SK-N-SH (cell line): ENCODE results near the gene CENPX. TPM values are rescaled to one million over a fixed set of nuclear protein-coding genes. Genes with fewer than 3 reads are reported as not detected.

ENCODE experiments used
- CTCF ChIA-PET: fragments of 300-600, 350-600 bp; formaldehyde crosslinking; extraction: SDS; loops from one replicate; lab custom pipeline; 2021; lab: Yijun Ruan, JAX
- POLR2A ChIA-PET: fragments of 350-600 bp; sonication (Branson Sonifier 250); formaldehyde crosslinking; extraction: SDS; loops from one replicate; lab custom pipeline; 2020; ENCODE audit warnings: antibody characterized with exemption, inconsistent platforms; lab: Yijun Ruan, JAX
- DNase-seq: peaks from one replicate; pipeline ENCODE4 v3.0.0; 2012
- H2AFZ ChIP-seq: fragments of 200-600 bp; sonication (generic); 2 replicates; pipeline ENCODE4 v1.8.1; 2016; ENCODE audit warnings: antibody characterized with exemption, mild to moderate bottlenecking, low read depth
- H3F3A ChIP-seq: fragments of 200-600 bp; sonication (generic); replicated peaks from 2 replicates; pipeline ENCODE3; 2016; ENCODE audit warnings: antibody characterized with exemption, mild to moderate bottlenecking; ENCODE audit not compliant: insufficient read depth
- H3K27ac ChIP-seq, 2 experiments: fragments of 200-500 bp in 1 of 2; fragments of 200-600 bp in 1 of 2; sonication (Bioruptor generic) in 1 of 2; sonication (generic), shearing (Covaris generic) in 1 of 2; 2 replicates each; pipeline versions ENCODE4 v1.5.1 to v1.6.1; 2014 to 2016; ENCODE audit warnings: low read depth in 2 of 2, inconsistent platforms in 1 of 2, low read length in 1 of 2, mild to moderate bottlenecking in 1 of 2, mixed read lengths in 1 of 2
- H3K27me3 ChIP-seq: fragments of 200-600 bp; sonication (generic), shearing (Covaris generic); 2 replicates; pipeline ENCODE4 v1.6.1; 2016; ENCODE audit warnings: mixed run types; ENCODE audit not compliant: insufficient read depth
- H3K36me3 ChIP-seq, 2 experiments: fragments of 200-500 bp in 1 of 2; fragments of 200-600 bp in 1 of 2; sonication (Bioruptor generic) in 1 of 2; sonication (generic) in 1 of 2; replicated peaks in 1 of 2; 2 replicates each; pipeline versions ENCODE3 to v1.5.1; 2014 to 2016; ENCODE audit warnings: low read length in 1 of 2, mild to moderate bottlenecking in 1 of 2; ENCODE audit not compliant: insufficient read depth in 2 of 2, control insufficient read depth in 1 of 2
- H3K4me1 ChIP-seq, 2 experiments: fragments of 200-500 bp in 1 of 2; fragments of 200-600 bp in 1 of 2; sonication (Bioruptor generic) in 1 of 2; sonication (generic), shearing (Covaris generic) in 1 of 2; 2 replicates each; pipeline versions ENCODE4 v1.5.1 to v1.6.1; 2014 to 2016; ENCODE audit warnings: low read depth in 1 of 2, low read length in 1 of 2, mixed run types in 1 of 2; ENCODE audit not compliant: insufficient read depth in 2 of 2, control insufficient read depth in 1 of 2
- H3K4me2 ChIP-seq: fragments of 200-600 bp; sonication (generic), shearing (Covaris generic); 2 replicates; pipeline ENCODE4 v1.6.1; 2017; ENCODE audit warnings: mixed run types
- H3K4me3 ChIP-seq, 2 experiments: fragments of 200-500 bp in 1 of 2; fragments of 200-600 bp in 1 of 2; sonication (Bioruptor generic) in 1 of 2; sonication (generic), shearing (Covaris generic) in 1 of 2; 2 replicates each; pipeline versions ENCODE4 v1.5.1 to v1.8.1; 2014 to 2016; ENCODE audit warnings: low read depth in 2 of 2, inconsistent platforms in 1 of 2, low read length in 1 of 2, mild to moderate bottlenecking in 1 of 2, mixed read lengths in 1 of 2, moderate library complexity in 1 of 2
- H3K79me2 ChIP-seq: fragments of 200-600 bp; sonication (generic); 2 replicates; pipeline ENCODE4 v1.8.1; 2017; ENCODE audit warnings: mild to moderate bottlenecking; ENCODE audit not compliant: insufficient read depth
- H3K9ac ChIP-seq: fragments of 200-600 bp; sonication (generic); 2 replicates; pipeline ENCODE4 v1.6.1; 2017; ENCODE audit warnings: mixed run types
- H3K9me2 ChIP-seq: fragments of 200-600 bp; sonication (generic); 2 replicates; pipeline ENCODE4 v1.6.1; 2017; ENCODE audit warnings: mixed run types
- H3K9me3 ChIP-seq: fragments of 200-600 bp; sonication (generic); 2 replicates; pipeline ENCODE4 v1.6.1; 2017; ENCODE audit warnings: mixed run types, mild to moderate bottlenecking, moderate library complexity
- H4K20me1 ChIP-seq: fragments of 200-600 bp; sonication (generic); 2 replicates; pipeline ENCODE4 v1.6.1; 2017; ENCODE audit warnings: mild to moderate bottlenecking, mixed run types; ENCODE audit not compliant: insufficient read depth
- CTCF ChIP-seq: fragments of 200-600 bp; sonication (generic); IDR thresholded peaks from 2 replicates; pipeline ENCODE4 v1.6.1; 2017; ENCODE audit warnings: antibody characterized with exemption, mild to moderate bottlenecking, moderate library complexity
- ELF1 ChIP-seq: IDR thresholded peaks from 2 replicates; pipeline ENCODE4 v1.4.0; 2012
- EP300 ChIP-seq, 2 experiments: IDR thresholded peaks; 2 replicates each; pipeline versions ENCODE4 v1.4.0 to v1.6.1; 2012; ENCODE audit warnings: borderline replicate concordance in 1 of 2, low read depth in 1 of 2, low read length in 1 of 2
- FOSL2 ChIP-seq: IDR thresholded peaks from 2 replicates; pipeline ENCODE4 v1.4.0; 2012; ENCODE audit warnings: low read depth, mild to moderate bottlenecking, moderate library complexity, borderline replicate concordance
- IRF3 ChIP-seq: fragments of 150-350 bp; IDR thresholded peaks from 2 replicates; pipeline ENCODE4 v1.6.1; 2016; ENCODE audit warnings: mild to moderate bottlenecking, low read depth, low read length
- MAX ChIP-seq: IDR thresholded peaks from 2 replicates; pipeline ENCODE4 v1.4.0; 2012; ENCODE audit warnings: low read depth
- MXI1 ChIP-seq: IDR thresholded peaks from 2 replicates; pipeline ENCODE4 v1.6.1; 2012; ENCODE audit warnings: mild to moderate bottlenecking, low read depth, low read length, improper control_type of control experiment
- NFIC ChIP-seq: IDR thresholded peaks from 2 replicates; pipeline ENCODE4 v1.4.0; 2012; ENCODE audit warnings: borderline replicate concordance
- PBX3 ChIP-seq: IDR thresholded peaks from 2 replicates; pipeline ENCODE4; 2012
- POLR2AphosphoS5 ChIP-seq: IDR thresholded peaks from 2 replicates; pipeline ENCODE4 v1.6.1; 2012; ENCODE audit warnings: low read depth, low read length
- RFX5 ChIP-seq: IDR thresholded peaks from 2 replicates; pipeline ENCODE4 v1.6.1; 2012; ENCODE audit warnings: mild to moderate bottlenecking, improper control_type of control experiment, low read length
- RXRA ChIP-seq: IDR thresholded peaks from 2 replicates; pipeline ENCODE4 v1.4.0; 2012; ENCODE audit warnings: low read depth, mild to moderate bottlenecking, borderline replicate concordance
- SMC3 ChIP-seq: IDR thresholded peaks from 2 replicates; pipeline ENCODE4 v1.6.1; 2012; ENCODE audit warnings: low read depth, low read length, improper control_type of control experiment
- TCF12 ChIP-seq: IDR thresholded peaks from 2 replicates; pipeline ENCODE4 v1.4.0; 2012
- TEAD4 ChIP-seq: IDR thresholded peaks from 2 replicates; pipeline ENCODE4 v1.4.0; 2012; ENCODE audit warnings: mild to moderate bottlenecking, borderline replicate concordance; ENCODE audit not compliant: insufficient read depth
- ZBTB33 ChIP-seq: IDR thresholded peaks from 2 replicates; pipeline ENCODE4 v1.4.0; 2012; ENCODE audit warnings: low read depth, borderline replicate concordance
- WGBS: methylation state at CpG from one replicate; pipeline ENCODE4 v1.1.6; 2017; ENCODE audit warnings: low lambda C conversion rate; 5-methylcytosine and 5-hydroxymethylcytosine counted together
- polyA plus RNA-seq, 3 experiments: library from polyadenylated mRNA; depleted of rRNA; stranded (reverse); fragments of >200 nt; gene quantifications; 2 replicates each; pipeline ENCODE4 v1.2.3, GENCODE V29; 2012

CENPX gene
- polyA plus RNA-seq, 1 of the 3 experiments (the other 2 are of a cell fraction) = 255 TPM

- WGBS = 96% methylated on average over 9 of the region's 9 CpGs
- CTCF ChIA-PET = interaction anchor here (0.9 to 11.6 kb wide), 4 partner anchors 21 to 56 kb away, joined by 3 to 85 read pairs (median 26); partner anchors contain the start of genes CENPX, LRRC45 and NOTUM
- TF ChIP-seq PBX3 = no peak
- TF ChIP-seq FOSL2 = no peak
- TF ChIP-seq MXI1 = no peak
- TF ChIP-seq ELF1 = no peak
- TF ChIP-seq ZBTB33 = no peak
- no peak for TF ChIP-seq RFX5
These were observed 41.9 kb downstream of the CENPX start for GRCh38 chr17:81980707-81981343.

GRCh38 chr17:81980122-81980521, 42.6 kb downstream of the CENPX start:
- CTCF ChIA-PET = interaction anchor here (0.8 to 11.6 kb wide), 7 partner anchors 10 to 56 kb away, joined by 3 to 85 read pairs (median 12); partner anchors contain the start of genes CENPX, LRRC45 and NOTUM

More at GRCh38 chr17:81980707-81981343, 41.9 kb downstream of the CENPX start:
- H4K20me1 ChIP-seq = no peaks in the 10 kb centered on the region
- H3K4me1 ChIP-seq = peaks cover 10 to 18% of the 10 kb centered on the region in 2 experiments; a peak in 2 of 4 replicates
- no peak overlapping the region for H2AFZ ChIP-seq
- POLR2A ChIA-PET = no interaction called here
- no peaks in the 10 kb centered on the region for H3K9me3 ChIP-seq
- DNase-seq = no peak
- no peak overlapping the region for H3K4me3 ChIP-seq
- peaks cover 7% of the 10 kb centered on the region for H3F3A ChIP-seq
- H3K9me2 ChIP-seq = no peaks in the 10 kb centered on the region
- H3K79me2 ChIP-seq = peaks cover 26% of the 10 kb centered on the region
- no peak overlapping the region for H3K9ac ChIP-seq
- H3K27ac ChIP-seq = no peak overlapping the region
- no peaks in the 10 kb centered on the region for H3K27me3 ChIP-seq
- peaks cover 19 to 31% of the 10 kb centered on the region in 2 experiments for H3K36me3 ChIP-seq
- no peak overlapping the region for H3K4me2 ChIP-seq

More at GRCh38 chr17:81980122-81980521, 42.6 kb downstream of the CENPX start:
- WGBS = 97% methylated on average over 3 of the region's 4 CpGs
- Histone ChIP-seq H3K4me1 (peaks cover 10 to 18% of the 10 kb centered on the region in 2 experiments; a peak in 2 of 4 replicates), H4K20me1 (no peaks in the 10 kb centered on the region), H3K27ac (no peak overlapping the region), H3K4me2 (no peak overlapping the region), H3K9ac (no peak overlapping the region), H3K36me3 (peaks cover 12 to 26% of the 10 kb centered on the region in 2 experiments), H3K27me3 (no peaks in the 10 kb centered on the region), H2AFZ (no peak overlapping the region), H3K9me2 (no peaks in the 10 kb centered on the region), H3K4me3 (no peak overlapping the region), H3K79me2 (peaks cover 26% of the 10 kb centered on the region), H3K9me3 (no peaks in the 10 kb centered on the region), H3F3A (peaks cover 7% of the 10 kb centered on the region)
- no peak for DNase-seq
- POLR2A ChIA-PET = no interaction called here
- no peak for TF ChIP-seq MXI1
- no peak for TF ChIP-seq MAX
- no peak for TF ChIP-seq FOSL2
- no peak for TF ChIP-seq RFX5
- no peak for TF ChIP-seq TCF12
- TF ChIP-seq CTCF = no peak
- TF ChIP-seq EP300 (IDR thresholded peaks at IDR 0.05; ENCODE audit: borderline replicate concordance in 1 of 2, low read depth in 1 of 2, low read length in 1 of 2) = no peak
- TF ChIP-seq ELF1 = no peak
- TF ChIP-seq IRF3 = no peak
- no peak for TF ChIP-seq NFIC
- TF ChIP-seq SMC3 = no peak
- TF ChIP-seq RXRA = no peak
- no peak for TF ChIP-seq TEAD4
- TF ChIP-seq POLR2AphosphoS5 = no peak
